Vagina (tissue), 2 donors: ENCODE results near the gene MUC4. TPM values are rescaled to one million over a fixed set of nuclear protein-coding genes. Genes with fewer than 3 reads are reported as not detected.

ENCODE experiments used
- DNase-seq, 2 donors: peaks; one replicate each; pipeline ENCODE4 v3.0.0-alpha.2; 2017; ENCODE audit errors: extremely low spot score in 2 of 2
- H3K27ac ChIP-seq: fragments of 200-600 bp; sonication (generic); one replicate; pipeline ENCODE4 v1.5.1; 2019
- H3K27me3 ChIP-seq: fragments of 200-600 bp; sonication (generic); one replicate; pipeline ENCODE4 v1.5.1; 2019
- H3K36me3 ChIP-seq, 2 donors: fragments of 200-600 bp; sonication (generic); one replicate each; pipeline ENCODE4 v1.5.1; 2017 to 2019
- H3K4me1 ChIP-seq: fragments of 200-600 bp; sonication (generic); one replicate; pipeline ENCODE4 v1.5.1; 2019
- H3K4me3 ChIP-seq, 2 donors: fragments of 200-600 bp; sonication (generic); 1 replicate in 1 of 2; 2 replicates in 1 of 2; pipeline ENCODE4 v1.5.1; 2016 to 2019
- H3K9me3 ChIP-seq: fragments of 200-600 bp; sonication (generic); one replicate; pipeline ENCODE4 v1.5.1; 2019
- POLR2A ChIP-seq, 2 donors: fragments of 450-650 bp; IDR thresholded peaks; one replicate each; pipeline ENCODE4 v1.6.1; 2017; ENCODE audit warnings: antibody characterized with exemption in 2 of 2, mild to moderate bottlenecking in 2 of 2, moderate library complexity in 2 of 2
- POLR2AphosphoS5 ChIP-seq, 2 donors: sonication (generic); formaldehyde crosslinking; IDR thresholded peaks; one replicate each; pipeline ENCODE4 v1.9.0; 2017; ENCODE audit warnings: antibody characterized with exemption in 2 of 2, mild to moderate bottlenecking in 2 of 2, low read depth in 1 of 2; ENCODE audit not compliant: insufficient read depth in 1 of 2
- intact Hi-C: fragments of 100-400 bp; cut with DNase I; formaldehyde crosslinking; loops from one replicate; pipeline ENCODE4 v1.15.1; 2023
- total RNA-seq: library from RNA; depleted of rRNA; stranded (reverse); fragments of >200 nt; gene quantifications from one replicate; pipeline ENCODE4 v1.2.3, GENCODE V29; 2016
- TF ChIP-seq, protein P1 (sequence below), 3 experiments: fragments of 450-650 bp in 2 of 3; fragments of 200-600 bp in 1 of 3; sonication (generic) in 1 of 3; IDR thresholded peaks; one replicate each; pipeline ENCODE4 v1.5.1; 2017 to 2019; ENCODE audit warnings: antibody characterized with exemption in 3 of 3, mild to moderate bottlenecking in 2 of 3, moderate library complexity in 2 of 3

The MUC4 gene
- total RNA-seq, 1 donor from 2014 or later = 36.1 TPM

DNA sequence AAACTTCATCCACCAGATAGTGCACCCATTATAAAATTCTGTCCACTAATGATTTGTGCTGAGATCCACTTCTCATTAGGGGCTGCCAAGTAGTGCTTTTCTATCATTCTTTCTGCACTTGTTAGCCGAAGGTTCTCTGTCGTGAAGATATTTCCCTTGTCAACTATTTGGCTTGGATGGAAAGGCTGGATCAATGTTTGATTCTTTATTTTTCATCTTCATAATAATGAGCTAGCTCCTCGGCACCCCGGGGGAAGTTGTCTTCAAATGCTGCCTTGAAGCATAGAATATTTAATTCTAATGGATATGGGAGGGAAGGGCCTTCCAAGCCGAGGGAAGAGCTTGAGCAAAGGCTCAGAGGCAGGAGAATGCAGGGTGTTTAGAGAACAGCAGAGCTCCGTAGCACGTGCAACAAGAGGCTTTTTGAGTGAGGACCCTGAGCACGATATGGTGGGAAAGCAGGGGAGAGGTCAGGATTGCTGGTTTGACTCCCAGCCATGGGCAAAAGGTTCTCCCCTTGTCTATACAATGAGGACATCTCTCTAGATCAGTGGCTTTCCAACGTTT lies 107.2 kb downstream of the MUC4 start:
- no peak overlapping the region for H3K27ac ChIP-seq
- peaks cover 0 to 14% of the 10 kb centered on the region in 2 donors for H3K36me3 ChIP-seq
- H3K9me3 ChIP-seq = no peaks in the 10 kb centered on the region
- no peaks in the 10 kb centered on the region for H3K27me3 ChIP-seq
- no peaks in the 10 kb centered on the region for H3K4me1 ChIP-seq
- intact Hi-C loops = no loop called here
- H3K4me3 ChIP-seq = no peak overlapping the region
- TF ChIP-seq POLR2A (IDR thresholded peaks at IDR 0.05) (no peak), POLR2AphosphoS5 (IDR thresholded peaks at IDR 0.05; ENCODE audit: insufficient read depth in 1 of 2, low read depth in 1 of 2) (no peak)
- TF ChIP-seq, protein P1, sequence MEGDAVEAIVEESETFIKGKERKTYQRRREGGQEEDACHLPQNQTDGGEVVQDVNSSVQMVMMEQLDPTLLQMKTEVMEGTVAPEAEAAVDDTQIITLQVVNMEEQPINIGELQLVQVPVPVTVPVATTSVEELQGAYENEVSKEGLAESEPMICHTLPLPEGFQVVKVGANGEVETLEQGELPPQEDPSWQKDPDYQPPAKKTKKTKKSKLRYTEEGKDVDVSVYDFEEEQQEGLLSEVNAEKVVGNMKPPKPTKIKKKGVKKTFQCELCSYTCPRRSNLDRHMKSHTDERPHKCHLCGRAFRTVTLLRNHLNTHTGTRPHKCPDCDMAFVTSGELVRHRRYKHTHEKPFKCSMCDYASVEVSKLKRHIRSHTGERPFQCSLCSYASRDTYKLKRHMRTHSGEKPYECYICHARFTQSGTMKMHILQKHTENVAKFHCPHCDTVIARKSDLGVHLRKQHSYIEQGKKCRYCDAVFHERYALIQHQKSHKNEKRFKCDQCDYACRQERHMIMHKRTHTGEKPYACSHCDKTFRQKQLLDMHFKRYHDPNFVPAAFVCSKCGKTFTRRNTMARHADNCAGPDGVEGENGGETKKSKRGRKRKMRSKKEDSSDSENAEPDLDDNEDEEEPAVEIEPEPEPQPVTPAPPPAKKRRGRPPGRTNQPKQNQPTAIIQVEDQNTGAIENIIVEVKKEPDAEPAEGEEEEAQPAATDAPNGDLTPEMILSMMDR (IDR thresholded peaks at IDR 0.05) = no peak
- DNase-seq = no peak

DNA sequence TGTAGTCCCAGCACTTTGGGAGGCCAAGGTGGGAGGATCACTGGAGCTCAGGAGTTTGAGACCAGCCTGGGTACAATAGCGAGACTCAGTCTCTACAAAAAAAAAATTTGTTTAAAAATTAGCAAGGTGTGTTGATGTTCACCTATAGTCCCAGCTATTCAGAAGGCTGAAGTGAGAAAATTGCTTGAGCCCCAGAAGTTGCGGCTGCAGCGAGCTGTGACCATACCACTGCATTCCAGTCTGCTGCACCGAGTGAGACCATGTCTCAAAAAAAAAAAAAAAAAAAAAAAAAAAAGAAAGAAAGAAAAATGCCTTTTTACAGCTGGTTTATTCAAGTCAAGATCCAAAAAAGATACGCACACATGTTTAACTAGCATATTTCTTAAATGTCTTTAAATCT lies 108.0 kb downstream of the MUC4 start:
- peaks cover 0 to 10% of the 10 kb centered on the region in 2 donors for H3K36me3 ChIP-seq
- intact Hi-C loops = no loop called here

GRCh38 chr3:195701042-195701915 lies 110.5 kb downstream of the MUC4 start:
- H3K36me3 ChIP-seq = no peaks in the 10 kb centered on the region
- H3K27ac ChIP-seq = no peak overlapping the region
- no peak for TF ChIP-seq POLR2A (IDR thresholded peaks at IDR 0.05)
- TF ChIP-seq, protein P1 (IDR thresholded peaks at IDR 0.05) = no peak
- TF ChIP-seq POLR2AphosphoS5 (IDR thresholded peaks at IDR 0.05; ENCODE audit: insufficient read depth in 1 of 2, low read depth in 1 of 2) = no peak
- no peaks in the 10 kb centered on the region for H3K9me3 ChIP-seq
- H3K27me3 ChIP-seq = no peaks in the 10 kb centered on the region
- H3K4me3 ChIP-seq = no peak overlapping the region
- no peak for DNase-seq
- H3K4me1 ChIP-seq = peaks cover 16% of the 10 kb centered on the region
- intact Hi-C loops = no loop called here

More for the DNA sequence above, 108.0 kb downstream of the MUC4 start:
- Histone ChIP-seq H3K27me3 (no peaks in the 10 kb centered on the region), H3K4me1 (peaks cover 2% of the 10 kb centered on the region), H3K9me3 (no peaks in the 10 kb centered on the region), H3K27ac (no peak overlapping the region), H3K4me3 (no peak overlapping the region)
- TF ChIP-seq, protein P1 (IDR thresholded peaks at IDR 0.05) = no peak
- TF ChIP-seq POLR2AphosphoS5 (IDR thresholded peaks at IDR 0.05; ENCODE audit: insufficient read depth in 1 of 2, low read depth in 1 of 2) = no peak
- TF ChIP-seq POLR2A (IDR thresholded peaks at IDR 0.05) = no peak
- no peak for DNase-seq

DNA sequence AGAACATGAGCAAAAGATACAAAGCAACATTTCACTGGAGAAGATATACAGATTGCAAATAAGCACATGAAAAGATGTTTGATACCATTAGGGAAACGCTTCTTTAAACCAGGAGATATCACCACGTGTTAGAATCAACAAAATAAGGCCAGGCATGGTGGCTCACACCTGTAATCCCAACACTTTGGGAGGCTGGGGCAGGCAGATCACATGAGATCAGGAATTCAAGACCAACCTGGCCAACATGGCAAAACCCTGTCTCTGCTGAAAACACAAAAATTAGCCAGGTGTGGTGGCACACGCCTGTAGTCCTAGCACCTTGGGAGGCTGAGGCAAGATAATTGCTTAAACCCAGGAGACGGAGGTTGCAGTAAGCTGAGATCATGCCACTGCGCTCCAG lies 111.4 kb downstream of the MUC4 start:
- Histone ChIP-seq H3K27ac (no peak overlapping the region), H3K4me1 (peaks cover 16% of the 10 kb centered on the region), H3K4me3 (no peak overlapping the region), H3K27me3 (no peaks in the 10 kb centered on the region), H3K9me3 (no peaks in the 10 kb centered on the region), H3K36me3 (no peaks in the 10 kb centered on the region)
- DNase-seq = no peak
- TF ChIP-seq POLR2A (IDR thresholded peaks at IDR 0.05) (no peak), POLR2AphosphoS5 (IDR thresholded peaks at IDR 0.05; ENCODE audit: insufficient read depth in 1 of 2, low read depth in 1 of 2) (no peak)
- TF ChIP-seq, protein P1 (IDR thresholded peaks at IDR 0.05) = no peak
- intact Hi-C loops = no loop called here

- no peaks in the 10 kb centered on the region for H3K27me3 ChIP-seq
- peaks cover 0 to 4% of the 10 kb centered on the region in 2 donors for H3K36me3 ChIP-seq
- no peaks in the 10 kb centered on the region for H3K9me3 ChIP-seq
- H3K4me1 ChIP-seq = peaks cover 16% of the 10 kb centered on the region
- TF ChIP-seq, protein P1 (IDR thresholded peaks at IDR 0.05) = no peak
- TF ChIP-seq POLR2A (IDR thresholded peaks at IDR 0.05) (no peak), POLR2AphosphoS5 (IDR thresholded peaks at IDR 0.05; ENCODE audit: insufficient read depth in 1 of 2, low read depth in 1 of 2) (no peak)
- H3K27ac ChIP-seq = no peak overlapping the region
- DNase-seq = no peak
- intact Hi-C loops = no loop called here
- no peak overlapping the region for H3K4me3 ChIP-seq
Observed at GRCh38 chr3:195699860-195700259, 111.9 kb downstream of the MUC4 start.
